RPMI8226 (cell line): ENCODE measurements around the gene LSP1.

ENCODE experiments used
- DNase-seq: peaks from one replicate; pipeline ENCODE4 v3.0.0-alpha.2; 2015

LSP1 gene

GRCh38 chr11:1851468-1852180, 1.3 kb upstream of the LSP1 start:
- DNase-seq: no peak

GRCh38 chr11:1852271-1852876, 510 bp upstream of the LSP1 start:
- peak; percentile 54 for DNase-seq

- DNase-seq: peak; percentile 62
Measured at GRCh38 chr11:1853376-1854131, 670 bp downstream of the LSP1 start.

GRCh38 chr11:1854132-1854948, 1.5 kb downstream of the LSP1 start:
- DNase-seq: no peak

GRCh38 chr11:1854949-1855885, 2.3 kb downstream of the LSP1 start:
- DNase-seq: no peak

GRCh38 chr11:1855886-1856265, 3.0 kb downstream of the LSP1 start:
- DNase-seq: no peak

GRCh38 chr11:1856306-1857005, 3.6 kb downstream of the LSP1 start:
- DNase-seq: no peak

GRCh38 chr11:1857064-1857463, 4.2 kb downstream of the LSP1 start:
- no peak for DNase-seq

GRCh38 chr11:1858154-1858553, 5.3 kb downstream of the LSP1 start:
- no peak for DNase-seq

- DNase-seq: no peak
Measured at GRCh38 chr11:1858576-1858975, 5.7 kb downstream of the LSP1 start.

GRCh38 chr11:1859004-1859403, 6.1 kb downstream of the LSP1 start:
- no peak for DNase-seq

GRCh38 chr11:1860108-1860507, 7.2 kb downstream of the LSP1 start:
- no peak for DNase-seq

- no peak for DNase-seq
Measured at GRCh38 chr11:1861435-1862411, 8.8 kb downstream of the LSP1 start.

GRCh38 chr11:1862588-1863351, 9.9 kb downstream of the LSP1 start:
- no peak for DNase-seq

GRCh38 chr11:1863352-1864216, 10.7 kb downstream of the LSP1 start:
- no peak for DNase-seq

GRCh38 chr11:1864231-1864630, 11.3 kb downstream of the LSP1 start:
- DNase-seq: no peak

GRCh38 chr11:1864831-1865665, 12.2 kb downstream of the LSP1 start:
- DNase-seq: no peak
